Fibroblast of skin of left quadriceps (primary cell): ENCODE data around the gene SOHLH1.

Source experiments
- DNase-seq, 2 experiments: peaks; one replicate each; pipeline ENCODE4 v3.0.0-alpha.2; 2013; ENCODE audit warnings: low read depth in 2 of 2

Gene SOHLH1

DNA sequence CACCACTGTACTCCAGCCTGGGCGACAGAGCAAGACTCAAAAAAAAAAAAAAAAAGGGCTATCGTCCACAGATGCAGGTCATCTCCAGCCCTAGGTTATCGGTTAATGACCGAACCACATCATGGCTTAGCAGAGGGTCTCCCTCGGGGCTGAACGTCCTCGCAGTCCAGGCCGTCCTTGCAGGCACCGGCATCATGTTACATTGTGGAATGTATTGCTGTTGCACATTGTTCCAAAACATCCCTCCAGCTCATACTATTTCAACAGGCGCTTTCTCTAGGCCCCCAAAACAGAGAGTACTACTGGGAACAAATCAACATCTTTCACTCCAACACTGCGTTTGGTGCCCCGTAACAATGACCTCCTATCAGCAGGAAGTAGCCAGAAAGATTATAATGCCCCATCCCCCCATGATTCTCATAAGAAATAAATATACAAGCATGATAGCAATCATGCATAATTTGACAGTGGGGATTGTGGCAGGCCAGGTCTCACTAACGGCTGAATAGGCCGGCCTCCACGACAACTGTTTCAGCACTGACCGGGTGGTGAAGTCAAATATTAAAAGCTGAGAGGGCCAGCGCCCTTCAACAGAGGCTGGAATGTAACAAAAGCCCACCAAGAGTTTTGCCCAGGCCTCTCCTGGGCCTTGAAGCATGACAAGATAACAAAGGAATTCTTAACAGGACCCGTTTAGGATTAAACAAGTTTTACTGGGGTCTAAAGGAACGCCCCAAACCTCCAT is 37.3 kb downstream of the SOHLH1 start:
- no peak for DNase-seq

GRCh38 chr9:135660407-135660806 is 38.9 kb downstream of the SOHLH1 start:
- DNase-seq: no peak

- DNase-seq: no peak
Measured at GRCh38 chr9:135659252-135659651, 40.0 kb downstream of the SOHLH1 start.

GRCh38 chr9:135657416-135657815 is 41.9 kb downstream of the SOHLH1 start:
- DNase-seq: no peak

- DNase-seq: no peak
Measured at GRCh38 chr9:135655317-135655716, 44.0 kb downstream of the SOHLH1 start.

- DNase-seq: no peak
Measured at GRCh38 chr9:135650408-135650807, 48.9 kb downstream of the SOHLH1 start.

- no peak for DNase-seq
Measured at GRCh38 chr9:135649508-135649907, 49.8 kb downstream of the SOHLH1 start.

GRCh38 chr9:135648494-135649410 is 50.5 kb downstream of the SOHLH1 start:
- DNase-seq: no peak

DNA sequence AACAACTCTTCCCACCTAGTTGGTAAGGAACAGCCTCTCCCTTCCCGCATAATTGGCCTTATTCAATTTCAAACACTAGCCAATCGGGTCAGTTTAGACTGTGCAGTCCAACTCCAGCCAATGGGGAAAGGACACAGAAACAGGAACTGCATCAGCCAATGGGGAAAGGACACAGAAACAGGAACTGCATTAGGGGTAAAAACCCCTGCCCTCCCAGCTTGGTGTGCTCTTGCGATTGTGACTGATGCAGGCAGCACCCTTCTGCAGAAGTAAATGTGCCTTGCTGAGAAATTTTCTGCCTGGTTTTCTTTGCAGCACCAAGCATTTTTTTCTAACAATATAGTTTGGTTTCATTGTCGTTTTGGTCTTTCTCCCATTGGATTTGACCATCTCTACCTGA is 51.4 kb downstream of the SOHLH1 start:
- no peak for DNase-seq

GRCh38 chr9:135644631-135645218 is 54.6 kb downstream of the SOHLH1 start:
- DNase-seq: no peak
